Progenitor cell of endocrine pancreas (in vitro differentiated cells): ENCODE measurements around the gene CALML3. TPM values are rescaled to one million over a fixed set of nuclear protein-coding genes. Genes with fewer than 3 reads are reported as not detected.

Source experiments
- DNase-seq: peaks from one replicate; pipeline ENCODE4 v3.0.0; 2021; ENCODE audit warnings: low spot score; ENCODE audit not compliant: unreplicated experiment
- H3K27ac Mint-ChIP-seq: 2 replicates; pipeline ENCODE4 v1.8.0; 2021; ENCODE audit warnings: mild to moderate bottlenecking, moderate library complexity, mixed read lengths
- H3K27me3 Mint-ChIP-seq: 2 replicates; pipeline ENCODE4 v1.8.0; 2021; ENCODE audit warnings: mixed read lengths
- H3K36me3 Mint-ChIP-seq: 2 replicates; pipeline ENCODE4 v1.8.0; 2022; ENCODE audit warnings: mixed read lengths; ENCODE audit not compliant: insufficient read depth
- H3K4me1 Mint-ChIP-seq: 2 replicates; pipeline ENCODE4 v1.8.0; 2021; ENCODE audit warnings: low read depth, mixed read lengths
- H3K4me3 Mint-ChIP-seq: 2 replicates; pipeline ENCODE4 v1.8.0; 2021; ENCODE audit warnings: low read depth, mild to moderate bottlenecking, moderate library complexity, mixed read lengths
- H3K9me3 Mint-ChIP-seq: 2 replicates; pipeline ENCODE4 v1.8.0; 2021; ENCODE audit warnings: low read depth, mixed read lengths
- total RNA-seq: library from RNA; stranded (reverse); gene quantifications from 2 replicates; pipeline ENCODE4 v1.2.1, GENCODE V29; 2021
- TF ChIP-seq, protein P1 (sequence below): fragments of 200-600 bp; sonication (generic); IDR thresholded peaks from one replicate; pipeline ENCODE4 v1.5.0; 2021; ENCODE audit warnings: antibody characterized with exemption, mild to moderate bottlenecking; ENCODE audit not compliant: unreplicated experiment

CALML3 gene
- total RNA-seq, 1 donor from 2014 or later = not detected

DNA sequence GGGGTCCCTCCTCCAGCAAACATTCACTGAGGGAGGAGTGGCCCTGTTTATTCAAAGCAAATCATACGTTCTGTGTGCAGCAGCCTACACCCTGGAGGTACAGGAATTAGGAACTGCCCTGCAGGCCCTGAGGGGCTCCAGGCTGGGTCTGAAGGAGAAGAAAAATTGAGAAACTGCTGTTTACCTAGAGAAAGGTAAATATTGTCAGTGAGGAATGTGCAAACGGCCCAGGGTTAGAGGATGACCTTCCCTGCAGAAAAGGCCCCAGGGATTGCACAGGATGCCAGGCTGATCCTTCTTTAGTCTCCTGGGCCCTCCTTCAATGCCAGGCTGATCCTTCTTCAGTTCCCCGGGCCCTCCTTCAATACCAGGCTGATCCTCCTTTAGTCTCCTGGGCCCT, 31.1 kb upstream of the CALML3 start:
- H3K27ac Mint-ChIP-seq = peak overlapping the region; percentile 85
- peaks cover 2% of the 10 kb centered on the region for H3K27me3 Mint-ChIP-seq
- H3K9me3 Mint-ChIP-seq = peaks cover 2% of the 10 kb centered on the region
- peaks cover 2% of the 10 kb centered on the region for H3K36me3 Mint-ChIP-seq
- TF ChIP-seq, protein P1, sequence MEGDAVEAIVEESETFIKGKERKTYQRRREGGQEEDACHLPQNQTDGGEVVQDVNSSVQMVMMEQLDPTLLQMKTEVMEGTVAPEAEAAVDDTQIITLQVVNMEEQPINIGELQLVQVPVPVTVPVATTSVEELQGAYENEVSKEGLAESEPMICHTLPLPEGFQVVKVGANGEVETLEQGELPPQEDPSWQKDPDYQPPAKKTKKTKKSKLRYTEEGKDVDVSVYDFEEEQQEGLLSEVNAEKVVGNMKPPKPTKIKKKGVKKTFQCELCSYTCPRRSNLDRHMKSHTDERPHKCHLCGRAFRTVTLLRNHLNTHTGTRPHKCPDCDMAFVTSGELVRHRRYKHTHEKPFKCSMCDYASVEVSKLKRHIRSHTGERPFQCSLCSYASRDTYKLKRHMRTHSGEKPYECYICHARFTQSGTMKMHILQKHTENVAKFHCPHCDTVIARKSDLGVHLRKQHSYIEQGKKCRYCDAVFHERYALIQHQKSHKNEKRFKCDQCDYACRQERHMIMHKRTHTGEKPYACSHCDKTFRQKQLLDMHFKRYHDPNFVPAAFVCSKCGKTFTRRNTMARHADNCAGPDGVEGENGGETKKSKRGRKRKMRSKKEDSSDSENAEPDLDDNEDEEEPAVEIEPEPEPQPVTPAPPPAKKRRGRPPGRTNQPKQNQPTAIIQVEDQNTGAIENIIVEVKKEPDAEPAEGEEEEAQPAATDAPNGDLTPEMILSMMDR = no peak
- H3K4me1 Mint-ChIP-seq = peaks cover 30% of the 10 kb centered on the region
- H3K4me3 Mint-ChIP-seq = peak overlapping the region; percentile 34
- no peak for DNase-seq

DNA sequence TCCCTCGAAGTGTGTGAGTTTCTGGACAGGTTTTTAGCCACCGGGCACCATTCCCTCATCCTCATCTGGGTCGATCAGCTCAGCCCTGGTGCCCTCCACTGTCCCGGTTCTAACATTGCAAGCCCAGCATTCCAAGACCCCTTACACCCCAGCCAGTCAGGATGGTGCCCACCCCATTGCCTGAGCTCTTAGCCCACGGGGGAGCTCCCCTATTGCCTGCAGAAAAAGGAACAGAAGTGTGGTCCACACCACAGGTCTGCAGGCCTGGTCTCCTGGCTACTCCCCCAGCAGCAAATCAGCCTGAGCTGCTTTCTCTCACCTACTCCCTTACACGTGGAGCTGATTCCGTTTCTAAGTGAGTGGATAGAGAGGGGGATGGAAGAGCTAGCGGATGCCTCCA, 30.1 kb upstream of the CALML3 start:
- Mint-ChIP-seq H3K27ac (no peak overlapping the region), H3K4me1 (peaks cover 28% of the 10 kb centered on the region), H3K4me3 (no peak overlapping the region), H3K9me3 (peaks cover 2% of the 10 kb centered on the region), H3K27me3 (no peaks in the 10 kb centered on the region), H3K36me3 (peaks cover 2% of the 10 kb centered on the region)
- TF ChIP-seq, protein P1 = no peak
- DNase-seq = no peak

DNA sequence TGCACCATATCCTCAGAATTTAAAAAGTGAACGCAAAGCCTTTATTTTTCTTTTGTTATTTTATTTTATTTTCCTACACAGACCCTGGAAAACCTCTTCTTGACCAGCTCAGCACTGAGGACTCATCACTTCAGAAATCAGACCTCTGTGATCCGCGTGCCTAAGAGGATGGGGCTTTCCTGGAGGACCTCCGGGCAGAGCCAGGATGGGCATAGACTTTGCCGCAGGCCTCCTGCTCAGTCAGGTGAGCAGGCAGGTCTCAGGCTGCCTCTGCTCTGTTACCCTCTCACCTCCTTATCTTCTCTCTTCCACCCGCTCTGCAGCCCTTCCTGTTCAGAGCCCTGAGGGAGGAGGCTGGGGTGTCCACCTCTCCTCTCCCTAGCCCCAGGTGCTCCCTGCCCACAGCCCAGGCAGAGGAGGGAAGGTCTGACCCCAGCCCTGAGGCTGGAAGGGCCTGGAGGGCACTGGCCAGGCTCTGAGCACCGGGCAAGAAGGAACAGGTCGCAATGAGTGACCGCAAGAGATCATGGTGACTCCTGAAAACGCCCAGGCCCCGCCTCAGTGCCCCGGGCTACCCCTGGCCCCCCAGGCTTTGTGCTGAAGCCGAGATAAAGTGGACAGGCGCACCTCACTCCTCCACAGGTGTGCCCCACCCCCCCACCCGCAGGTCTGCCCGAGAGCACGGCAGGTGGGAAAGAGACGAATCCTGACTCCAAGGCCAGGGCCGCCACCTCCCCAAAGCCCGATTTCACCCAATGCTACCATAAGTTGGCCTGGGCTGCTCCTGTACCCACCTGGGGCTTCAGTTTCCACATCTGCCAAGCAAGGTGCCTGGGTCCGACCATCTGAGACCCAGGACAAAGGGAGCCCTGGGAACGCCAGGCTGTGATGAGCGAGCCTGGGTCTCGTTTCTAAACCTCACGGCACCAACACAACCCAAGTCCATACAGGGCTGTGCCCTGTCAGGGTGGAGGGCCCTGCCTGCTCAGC, 28.2 kb upstream of the CALML3 start:
- Mint-ChIP-seq H3K36me3 (peaks cover 2% of the 10 kb centered on the region), H3K9me3 (peaks cover 2% of the 10 kb centered on the region), H3K27me3 (peaks cover 10% of the 10 kb centered on the region)

DNA sequence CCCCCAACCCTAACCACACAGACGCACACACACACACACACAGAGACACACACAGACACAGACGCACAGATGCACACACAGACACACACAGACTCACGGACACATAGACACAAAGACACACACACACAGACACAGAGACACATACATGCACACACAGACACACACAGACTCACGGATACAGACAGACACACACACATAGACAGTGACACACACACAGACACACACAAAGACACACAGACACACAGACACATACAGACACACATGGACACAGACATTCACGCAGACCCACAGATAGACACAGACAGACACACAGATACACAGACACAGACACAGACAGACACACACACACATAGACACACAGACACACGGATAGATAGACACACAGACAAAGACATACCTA, 27.5 kb upstream of the CALML3 start:
- Mint-ChIP-seq H3K27me3 (peaks cover 10% of the 10 kb centered on the region), H3K4me1 (peaks cover 32% of the 10 kb centered on the region), H3K9me3 (peaks cover 2% of the 10 kb centered on the region), H3K4me3 (no peak overlapping the region), H3K27ac (no peak overlapping the region), H3K36me3 (peaks cover 2% of the 10 kb centered on the region)
- no peak for DNase-seq
- TF ChIP-seq, protein P1 = no peak

More for the DNA sequence above, 28.2 kb upstream of the CALML3 start:
- H3K4me1 Mint-ChIP-seq = peaks cover 33% of the 10 kb centered on the region
- TF ChIP-seq, protein P1 = no peak
- no peak for DNase-seq
- no peak overlapping the region for H3K4me3 Mint-ChIP-seq
- no peak overlapping the region for H3K27ac Mint-ChIP-seq

DNA sequence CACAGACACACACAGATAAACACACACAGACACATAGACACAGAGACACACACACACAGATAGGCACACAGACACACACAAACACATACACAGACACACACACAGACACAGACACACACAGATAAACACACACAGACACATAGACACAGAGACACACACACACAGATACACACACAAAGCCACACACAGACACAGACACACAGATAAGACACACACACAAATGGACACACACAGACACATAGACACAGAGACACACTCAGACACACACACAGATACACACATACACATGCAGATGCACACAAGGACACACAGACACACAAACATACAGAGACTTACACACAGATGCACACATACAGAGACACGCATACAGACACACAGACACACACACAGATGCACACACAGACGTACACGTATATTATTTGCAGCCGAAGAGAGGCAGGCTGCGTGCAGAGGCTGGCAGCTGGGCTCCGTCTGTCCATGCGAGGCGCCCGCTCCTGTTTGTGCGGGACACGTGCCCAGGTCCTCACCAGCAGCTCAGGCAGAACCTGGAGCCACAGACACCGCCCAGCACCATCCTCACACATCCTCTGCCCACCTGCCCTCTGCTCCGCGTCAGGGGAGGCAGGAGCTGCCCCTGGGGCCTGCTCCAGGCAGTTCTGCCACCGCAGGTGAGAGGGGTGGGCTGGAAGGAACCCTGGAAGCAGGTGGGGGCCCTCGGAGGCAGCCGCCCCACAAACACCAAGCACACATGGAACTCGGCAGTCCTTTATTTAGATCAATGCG, 26.6 kb upstream of the CALML3 start:
- Mint-ChIP-seq H3K4me1 (peaks cover 32% of the 10 kb centered on the region), H3K36me3 (no peaks in the 10 kb centered on the region), H3K27me3 (peaks cover 10% of the 10 kb centered on the region), H3K9me3 (no peaks in the 10 kb centered on the region), H3K27ac (no peak overlapping the region), H3K4me3 (no peak overlapping the region)
- DNase-seq = no peak
- TF ChIP-seq, protein P1 = no peak
